Fibroblast of mammary gland (primary cell): Measurements from ENCODE around the gene PNMA6E.

Experiments used
- DNase-seq: peaks from one replicate; pipeline ENCODE4 v3.0.0-alpha.2; 2010; ENCODE audit warnings: low read depth
- H3K4me3 ChIP-seq: 2 replicates; pipeline ENCODE4 v1.5.1; 2011; ENCODE audit warnings: low read depth, mild to moderate bottlenecking, low read length, moderate library complexity; ENCODE audit not compliant: control insufficient read depth
- TF ChIP-seq, protein P1 (sequence below): conservative IDR thresholded peaks from 2 replicates; pipeline ENCODE4 v1.5.1; 2011; ENCODE audit warnings: low read depth, low read length, inconsistent platforms; ENCODE audit not compliant: control insufficient read depth, insufficient read depth

PNMA6E gene

DNA sequence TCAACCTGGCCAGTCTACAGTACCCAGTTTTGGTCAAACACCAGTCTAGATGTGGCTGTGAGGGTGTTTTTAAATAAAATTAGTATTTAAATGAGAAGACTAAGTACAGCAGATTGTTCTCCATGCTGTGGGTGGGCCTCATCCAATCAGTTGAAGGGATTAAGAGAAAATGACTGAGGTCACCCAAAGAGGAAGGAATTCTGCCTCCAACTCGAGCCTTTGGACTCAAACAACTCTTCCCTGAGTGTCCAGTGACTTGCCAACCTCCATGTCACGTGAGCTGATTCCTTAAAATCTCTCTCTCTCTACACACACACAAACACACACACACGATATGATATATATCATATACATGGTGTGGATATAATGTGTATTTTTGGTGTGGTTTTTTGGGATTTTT, 34.7 kb upstream of the PNMA6E start:
- no peak overlapping the region for H3K4me3 ChIP-seq
- DNase-seq: no peak
- TF ChIP-seq, protein P1, sequence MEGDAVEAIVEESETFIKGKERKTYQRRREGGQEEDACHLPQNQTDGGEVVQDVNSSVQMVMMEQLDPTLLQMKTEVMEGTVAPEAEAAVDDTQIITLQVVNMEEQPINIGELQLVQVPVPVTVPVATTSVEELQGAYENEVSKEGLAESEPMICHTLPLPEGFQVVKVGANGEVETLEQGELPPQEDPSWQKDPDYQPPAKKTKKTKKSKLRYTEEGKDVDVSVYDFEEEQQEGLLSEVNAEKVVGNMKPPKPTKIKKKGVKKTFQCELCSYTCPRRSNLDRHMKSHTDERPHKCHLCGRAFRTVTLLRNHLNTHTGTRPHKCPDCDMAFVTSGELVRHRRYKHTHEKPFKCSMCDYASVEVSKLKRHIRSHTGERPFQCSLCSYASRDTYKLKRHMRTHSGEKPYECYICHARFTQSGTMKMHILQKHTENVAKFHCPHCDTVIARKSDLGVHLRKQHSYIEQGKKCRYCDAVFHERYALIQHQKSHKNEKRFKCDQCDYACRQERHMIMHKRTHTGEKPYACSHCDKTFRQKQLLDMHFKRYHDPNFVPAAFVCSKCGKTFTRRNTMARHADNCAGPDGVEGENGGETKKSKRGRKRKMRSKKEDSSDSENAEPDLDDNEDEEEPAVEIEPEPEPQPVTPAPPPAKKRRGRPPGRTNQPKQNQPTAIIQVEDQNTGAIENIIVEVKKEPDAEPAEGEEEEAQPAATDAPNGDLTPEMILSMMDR: no peak

DNA sequence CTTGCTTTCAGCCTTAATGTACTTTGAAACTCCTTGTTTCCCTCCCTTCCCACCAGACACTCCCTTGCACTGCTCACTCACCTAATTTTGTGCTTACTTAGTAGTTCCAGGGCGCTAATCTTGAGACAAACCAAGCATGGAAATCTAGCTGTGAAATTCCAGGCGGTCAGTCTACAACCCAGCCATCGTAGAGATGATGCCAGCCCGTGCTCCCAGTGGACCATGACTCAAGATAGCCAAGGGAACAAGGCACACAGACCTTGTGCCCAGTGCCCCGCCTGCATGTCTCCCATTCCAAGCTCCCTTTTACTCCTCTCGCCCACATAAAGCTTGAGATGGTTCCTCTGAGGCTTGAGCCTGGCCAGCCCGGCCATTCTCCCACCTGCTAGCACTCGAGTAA, 33.7 kb upstream of the PNMA6E start:
- DNase-seq: no peak
- TF ChIP-seq, protein P1: no peak
- H3K4me3 ChIP-seq: no peak overlapping the region

DNA sequence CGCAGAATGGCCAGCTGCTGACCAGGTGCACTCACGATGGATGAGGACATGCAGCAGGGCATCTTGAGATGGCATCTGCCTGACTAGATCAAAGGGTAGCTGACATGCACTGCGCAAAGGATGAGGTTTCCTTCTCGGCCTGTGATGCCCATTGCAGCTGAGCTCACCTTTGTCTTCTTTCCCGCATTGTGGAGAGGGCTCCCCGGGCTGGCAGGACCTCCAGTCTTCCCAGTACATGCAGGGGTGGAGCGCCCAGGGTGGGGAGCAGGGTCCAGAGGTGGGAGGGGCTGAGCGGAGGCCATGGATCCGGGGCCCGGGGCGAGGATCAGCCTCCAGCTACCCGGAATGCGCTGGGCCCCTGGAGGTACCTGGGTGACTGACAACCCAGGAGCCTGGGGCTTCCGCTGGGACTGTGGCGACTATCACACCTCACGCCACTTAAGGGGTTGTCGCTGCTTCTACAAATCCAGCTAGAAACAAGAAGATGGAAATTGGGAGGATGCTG, 32.7 kb upstream of the PNMA6E start:
- TF ChIP-seq, protein P1: no peak
- H3K4me3 ChIP-seq: no peak overlapping the region
- DNase-seq: no peak

DNA sequence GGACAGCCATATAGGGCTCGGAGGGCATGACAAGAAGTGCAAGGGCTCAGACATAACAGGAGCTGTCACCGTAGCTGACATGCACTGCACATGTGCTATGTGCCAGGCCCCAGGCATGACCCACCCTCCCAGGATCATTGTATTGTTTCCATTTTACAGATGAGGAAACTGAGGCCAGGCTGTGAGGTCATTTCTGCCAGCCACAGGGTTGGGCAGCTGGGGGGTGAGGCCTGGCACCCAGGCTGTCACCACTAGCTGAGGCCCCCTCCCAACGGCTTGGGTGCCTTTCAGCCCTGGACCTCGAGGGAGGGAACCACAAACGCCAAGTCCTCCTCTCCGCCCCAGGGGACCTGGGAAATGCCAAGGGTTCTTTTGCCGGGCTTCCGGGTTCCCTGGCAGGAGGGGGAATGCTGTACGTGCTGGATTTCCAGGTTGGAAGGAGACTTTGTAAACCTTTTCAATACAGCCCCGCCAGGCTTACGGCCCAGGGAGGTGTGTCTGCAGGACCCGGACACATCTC, 32.1 kb upstream of the PNMA6E start:
- DNase-seq: no peak
- H3K4me3 ChIP-seq: no peak overlapping the region
- TF ChIP-seq, protein P1: no peak

DNA sequence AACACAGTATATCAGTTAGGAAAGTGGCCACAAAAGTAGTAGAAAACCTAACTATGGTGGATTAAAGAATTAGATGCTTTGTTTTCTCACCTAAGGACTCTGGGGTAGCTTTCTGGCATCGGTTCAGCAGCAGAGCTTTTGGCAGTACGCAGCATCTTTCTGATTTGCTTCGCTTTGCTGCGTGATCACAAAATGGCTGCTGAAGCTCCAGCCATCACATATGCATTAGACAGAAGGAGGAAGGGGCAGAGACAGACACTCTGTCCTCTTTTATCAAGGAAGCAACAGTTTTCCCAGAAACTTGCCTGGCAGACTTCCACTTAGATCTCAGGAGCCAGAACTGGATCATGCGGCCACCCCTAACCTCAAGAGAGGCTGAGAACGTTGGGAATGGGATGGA, 29.6 kb upstream of the PNMA6E start:
- DNase-seq: no peak
- no peak overlapping the region for H3K4me3 ChIP-seq
- TF ChIP-seq, protein P1: no peak

DNA sequence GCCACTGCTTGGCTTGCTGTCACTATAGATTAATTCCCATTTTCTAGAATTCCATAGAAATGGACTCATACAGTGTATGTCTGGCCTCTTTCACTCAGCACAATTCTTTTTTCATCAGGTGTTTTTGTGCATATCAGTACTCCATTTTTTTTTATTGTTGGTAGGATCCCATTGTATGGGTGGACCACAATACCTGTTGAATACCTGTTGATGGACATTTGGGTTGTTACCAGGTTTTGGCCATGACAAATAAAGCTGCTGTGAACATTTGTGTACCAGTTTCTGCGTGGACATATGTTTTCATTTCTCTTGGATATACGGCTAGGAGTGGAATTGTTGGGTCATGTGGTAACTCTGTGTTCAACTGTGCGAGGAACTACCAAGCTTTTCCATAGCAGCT, 25.1 kb upstream of the PNMA6E start:
- TF ChIP-seq, protein P1: no peak
- no peak overlapping the region for H3K4me3 ChIP-seq
- DNase-seq: no peak

DNA sequence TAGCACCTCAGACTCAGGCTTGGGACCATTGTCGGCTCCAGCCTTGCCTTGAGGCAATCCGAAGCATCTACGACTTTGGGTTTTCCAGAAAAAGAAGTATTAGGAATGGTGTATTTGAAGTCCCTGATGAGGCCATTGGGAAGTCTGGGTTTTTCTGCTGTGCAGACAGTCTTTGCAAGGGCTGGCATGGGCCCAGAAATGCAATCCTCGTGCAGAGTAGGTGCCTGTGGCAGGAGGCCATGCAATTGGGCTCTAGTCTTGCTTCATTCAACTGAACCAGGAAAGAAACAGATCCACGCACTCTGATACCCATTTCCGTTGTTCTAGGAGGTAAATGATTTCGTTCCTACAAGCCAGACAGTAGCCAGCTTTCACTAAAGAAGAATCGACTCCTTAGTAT, 22.5 kb upstream of the PNMA6E start:
- H3K4me3 ChIP-seq: no peak overlapping the region
- TF ChIP-seq, protein P1: no peak
- DNase-seq: no peak
